Astrocyte of the spinal cord (primary cell): ENCODE results near the gene RAPGEF5.

Experiments
- DNase-seq: peaks from one replicate; pipeline ENCODE4 v3.0.0; 2011; ENCODE audit warnings: low read depth, low spot score
- H3K4me3 ChIP-seq: 2 replicates; pipeline ENCODE4 v1.5.1; 2011; ENCODE audit warnings: low read depth, mild to moderate bottlenecking, low read length, moderate library complexity
- in situ Hi-C: cut with HindIII; loops from 2 replicates; pipeline ENCODE4 v1.10.0; 2017; ENCODE audit warnings: low sequenced_read_pairs
- TF ChIP-seq, protein P1 (sequence below): IDR thresholded peaks from 2 replicates; pipeline ENCODE4 v1.5.1; 2012; ENCODE audit warnings: low read depth, mild to moderate bottlenecking, low read length, inconsistent platforms

Gene RAPGEF5

DNA sequence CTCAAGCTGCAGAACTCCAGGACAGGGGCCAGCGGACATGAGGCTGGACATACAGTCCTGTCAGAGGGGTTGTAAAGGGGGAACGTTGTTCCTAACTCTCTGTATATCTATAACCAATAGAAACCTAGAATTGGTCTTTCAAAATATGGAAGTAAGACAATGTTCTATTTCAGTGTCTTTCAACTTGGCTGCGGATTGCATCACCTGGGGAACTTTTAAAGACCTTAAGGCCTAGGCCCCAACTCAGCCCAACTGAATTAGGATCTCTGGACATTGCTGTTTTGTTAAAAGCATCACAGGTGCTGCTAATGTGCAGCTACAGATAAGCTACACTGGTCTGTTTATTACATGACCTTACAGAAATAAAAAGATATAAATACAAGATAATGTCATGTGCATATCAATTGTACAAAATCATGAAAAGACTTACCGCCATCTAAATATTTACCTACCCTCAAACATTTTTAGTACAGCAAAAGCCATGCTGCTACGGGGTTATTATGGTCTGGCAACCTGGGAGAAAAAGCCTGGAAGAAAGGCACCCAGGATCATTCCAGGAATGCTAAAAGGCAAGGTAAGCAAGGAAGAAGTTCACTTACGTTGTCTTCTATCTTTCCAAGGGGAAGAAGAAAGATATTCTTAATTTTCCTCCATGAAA, 169.1 kb downstream of the RAPGEF5 start:
- no peak overlapping the region for H3K4me3 ChIP-seq
- no peak for DNase-seq
- TF ChIP-seq, protein P1, sequence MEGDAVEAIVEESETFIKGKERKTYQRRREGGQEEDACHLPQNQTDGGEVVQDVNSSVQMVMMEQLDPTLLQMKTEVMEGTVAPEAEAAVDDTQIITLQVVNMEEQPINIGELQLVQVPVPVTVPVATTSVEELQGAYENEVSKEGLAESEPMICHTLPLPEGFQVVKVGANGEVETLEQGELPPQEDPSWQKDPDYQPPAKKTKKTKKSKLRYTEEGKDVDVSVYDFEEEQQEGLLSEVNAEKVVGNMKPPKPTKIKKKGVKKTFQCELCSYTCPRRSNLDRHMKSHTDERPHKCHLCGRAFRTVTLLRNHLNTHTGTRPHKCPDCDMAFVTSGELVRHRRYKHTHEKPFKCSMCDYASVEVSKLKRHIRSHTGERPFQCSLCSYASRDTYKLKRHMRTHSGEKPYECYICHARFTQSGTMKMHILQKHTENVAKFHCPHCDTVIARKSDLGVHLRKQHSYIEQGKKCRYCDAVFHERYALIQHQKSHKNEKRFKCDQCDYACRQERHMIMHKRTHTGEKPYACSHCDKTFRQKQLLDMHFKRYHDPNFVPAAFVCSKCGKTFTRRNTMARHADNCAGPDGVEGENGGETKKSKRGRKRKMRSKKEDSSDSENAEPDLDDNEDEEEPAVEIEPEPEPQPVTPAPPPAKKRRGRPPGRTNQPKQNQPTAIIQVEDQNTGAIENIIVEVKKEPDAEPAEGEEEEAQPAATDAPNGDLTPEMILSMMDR = no peak
- in situ Hi-C loops = no loop called here

DNA sequence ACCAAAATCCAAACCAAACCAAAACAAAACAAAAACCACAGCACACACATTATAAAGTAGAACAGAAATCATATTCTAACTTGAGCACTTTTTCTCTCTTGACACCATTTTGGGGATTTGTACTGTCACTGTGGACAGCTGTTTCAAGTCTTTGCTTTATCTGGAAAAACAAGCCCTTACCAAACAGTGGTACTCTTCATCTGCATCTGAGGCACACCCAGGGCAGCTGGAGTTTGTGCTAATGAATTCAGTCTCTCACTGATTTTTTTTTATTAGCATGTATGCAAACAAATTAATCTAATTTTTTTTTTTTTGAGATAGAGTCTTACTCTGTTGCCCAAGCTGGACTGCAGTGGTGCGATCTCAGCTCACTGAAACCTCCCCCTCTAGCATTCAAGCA, 171.4 kb downstream of the RAPGEF5 start:
- H3K4me3 ChIP-seq = no peak overlapping the region
- in situ Hi-C loops = no loop called here
- DNase-seq = no peak
- TF ChIP-seq, protein P1 = no peak

DNA sequence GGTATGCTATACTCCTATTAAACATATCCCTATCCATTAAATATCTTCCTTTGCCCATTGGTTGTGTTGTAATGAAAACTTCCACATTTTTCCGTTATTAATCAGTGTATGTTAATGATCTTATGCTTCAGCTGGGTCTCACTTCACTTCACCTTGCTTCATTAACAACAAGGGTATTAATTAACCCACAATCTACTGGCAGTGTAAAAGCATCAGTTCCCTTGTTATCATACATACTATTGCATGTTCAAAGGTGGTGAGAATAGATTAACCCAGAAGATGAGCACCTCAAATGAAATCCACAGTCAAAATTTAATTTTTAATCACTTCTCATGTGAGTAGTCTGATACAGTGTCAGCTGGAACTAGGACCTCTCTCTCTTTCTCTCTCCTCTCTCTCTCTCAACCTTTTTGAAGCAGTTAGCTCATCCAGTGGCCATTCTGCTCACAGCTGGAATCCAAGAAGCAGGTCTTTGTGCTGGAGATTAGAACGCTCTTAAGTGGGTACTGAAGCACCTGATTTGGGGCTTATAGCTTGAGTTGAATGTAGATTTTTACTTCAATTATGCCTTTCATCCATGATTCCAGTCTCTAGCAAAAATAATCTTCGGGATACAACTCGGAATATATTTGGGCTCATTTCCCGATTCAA, 172.3 kb downstream of the RAPGEF5 start:
- in situ Hi-C loops = no loop called here
- TF ChIP-seq, protein P1 = no peak
- no peak for DNase-seq
- no peak overlapping the region for H3K4me3 ChIP-seq

DNA sequence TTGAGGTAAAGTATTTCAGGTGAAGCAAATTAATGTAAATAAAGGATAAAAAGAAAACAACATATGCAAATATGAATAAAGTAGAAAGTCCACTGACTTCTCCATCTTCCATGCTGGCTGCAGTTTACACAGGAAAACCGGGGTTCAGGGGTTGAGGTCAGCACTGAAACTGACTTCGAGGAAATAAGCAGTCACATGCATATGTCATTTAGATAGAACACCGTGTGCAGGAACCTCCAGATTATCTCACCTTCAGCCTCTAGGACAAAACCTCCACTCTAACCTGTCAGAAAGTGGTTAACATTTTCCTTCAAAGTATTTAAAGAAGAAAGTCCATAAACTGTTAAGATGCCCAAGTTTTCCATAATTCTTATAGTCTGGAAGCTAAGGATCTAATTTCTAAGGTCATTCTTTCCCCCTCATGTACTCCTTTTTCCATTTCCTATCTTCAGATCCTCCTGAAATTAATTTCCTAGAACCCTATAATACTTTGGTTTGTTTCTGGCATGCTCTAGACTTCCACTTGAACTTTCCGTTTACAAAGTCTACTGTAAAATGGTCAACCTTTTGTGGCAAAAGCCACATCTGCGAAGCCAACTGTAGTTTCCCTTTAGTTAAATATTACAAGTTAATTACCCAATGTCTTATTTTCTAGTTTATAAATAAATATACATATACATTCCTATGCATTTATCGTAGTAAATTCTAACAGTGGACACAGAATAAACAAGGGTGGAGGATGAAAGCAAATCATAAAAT, 173.3 kb downstream of the RAPGEF5 start:
- TF ChIP-seq, protein P1 = no peak
- no peak overlapping the region for H3K4me3 ChIP-seq
- DNase-seq = no peak
- in situ Hi-C loops = no loop called here

DNA sequence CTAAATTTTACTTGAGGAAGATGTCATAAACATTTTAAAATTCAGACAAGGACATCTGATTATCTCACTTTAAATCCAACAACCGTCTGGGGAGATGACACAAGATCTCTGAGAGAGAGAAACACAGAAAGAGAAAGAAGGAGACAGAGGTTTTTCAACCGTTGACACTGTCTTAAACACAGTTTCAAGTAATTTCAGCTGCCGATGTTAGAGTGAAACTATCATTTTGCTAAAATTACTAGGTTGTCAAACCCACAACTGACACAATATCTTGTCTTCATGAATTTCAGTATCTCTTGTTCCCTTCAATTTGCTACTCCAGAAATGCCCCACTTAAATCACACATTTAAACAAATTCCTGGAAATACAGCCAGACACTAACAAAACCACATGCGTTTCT, 174.8 kb downstream of the RAPGEF5 start:
- no peak for DNase-seq
- TF ChIP-seq, protein P1 = no peak
- H3K4me3 ChIP-seq = no peak overlapping the region
- in situ Hi-C loops = no loop called here

DNA sequence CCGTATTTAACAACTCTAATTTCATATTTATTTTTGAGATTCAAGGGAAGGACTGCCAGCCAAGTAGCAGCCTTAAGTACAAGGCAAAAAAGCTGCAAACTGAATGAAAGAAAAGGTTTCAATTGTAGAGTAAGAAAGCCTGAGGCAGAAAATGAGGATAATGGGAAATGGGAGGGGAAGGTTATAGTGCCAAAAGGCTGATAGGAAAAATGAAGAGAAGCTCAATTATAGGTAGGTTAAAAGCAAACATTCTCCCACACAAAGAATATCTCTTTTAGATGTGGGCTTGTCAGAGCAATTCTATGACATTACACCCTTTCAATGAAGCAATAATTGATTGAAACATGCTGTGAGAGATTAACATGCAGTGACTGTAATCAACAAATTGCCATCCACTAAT, 175.3 kb downstream of the RAPGEF5 start:
- TF ChIP-seq, protein P1 = no peak
- in situ Hi-C loops = no loop called here
- DNase-seq = no peak
- no peak overlapping the region for H3K4me3 ChIP-seq
